Renal pelvis (tissue), 12 donors: ENCODE data around the gene PTPRC. TPM values are rescaled to one million over a fixed set of nuclear protein-coding genes. Genes with fewer than 3 reads are reported as not detected.
A peak's percentile ranks its signal among the peaks of the same experiment; 100 is the strongest.
"Not testable (repeated sequence)": the region's sequence is repeated elsewhere in the genome, so short reads cannot be mapped to it uniquely, and the experiment has no call there.

Experiments
- DNase-seq: peaks from one replicate; pipeline ENCODE4 v3.0.0-alpha.2; 2013
- long read RNA-seq, 16 experiments: transcript quantifications; one replicate each; lab custom pipeline, GENCODE V29; 2026
- polyA plus RNA-seq, 3 donors: library from polyadenylated mRNA; unstranded; fragments of 120-200 nt; gene quantifications; one replicate each; pipeline ENCODE4 v1.2.1, GENCODE V29; 2013; ENCODE audit not compliant: insufficient read length in 3 of 3

The PTPRC gene, protein sequence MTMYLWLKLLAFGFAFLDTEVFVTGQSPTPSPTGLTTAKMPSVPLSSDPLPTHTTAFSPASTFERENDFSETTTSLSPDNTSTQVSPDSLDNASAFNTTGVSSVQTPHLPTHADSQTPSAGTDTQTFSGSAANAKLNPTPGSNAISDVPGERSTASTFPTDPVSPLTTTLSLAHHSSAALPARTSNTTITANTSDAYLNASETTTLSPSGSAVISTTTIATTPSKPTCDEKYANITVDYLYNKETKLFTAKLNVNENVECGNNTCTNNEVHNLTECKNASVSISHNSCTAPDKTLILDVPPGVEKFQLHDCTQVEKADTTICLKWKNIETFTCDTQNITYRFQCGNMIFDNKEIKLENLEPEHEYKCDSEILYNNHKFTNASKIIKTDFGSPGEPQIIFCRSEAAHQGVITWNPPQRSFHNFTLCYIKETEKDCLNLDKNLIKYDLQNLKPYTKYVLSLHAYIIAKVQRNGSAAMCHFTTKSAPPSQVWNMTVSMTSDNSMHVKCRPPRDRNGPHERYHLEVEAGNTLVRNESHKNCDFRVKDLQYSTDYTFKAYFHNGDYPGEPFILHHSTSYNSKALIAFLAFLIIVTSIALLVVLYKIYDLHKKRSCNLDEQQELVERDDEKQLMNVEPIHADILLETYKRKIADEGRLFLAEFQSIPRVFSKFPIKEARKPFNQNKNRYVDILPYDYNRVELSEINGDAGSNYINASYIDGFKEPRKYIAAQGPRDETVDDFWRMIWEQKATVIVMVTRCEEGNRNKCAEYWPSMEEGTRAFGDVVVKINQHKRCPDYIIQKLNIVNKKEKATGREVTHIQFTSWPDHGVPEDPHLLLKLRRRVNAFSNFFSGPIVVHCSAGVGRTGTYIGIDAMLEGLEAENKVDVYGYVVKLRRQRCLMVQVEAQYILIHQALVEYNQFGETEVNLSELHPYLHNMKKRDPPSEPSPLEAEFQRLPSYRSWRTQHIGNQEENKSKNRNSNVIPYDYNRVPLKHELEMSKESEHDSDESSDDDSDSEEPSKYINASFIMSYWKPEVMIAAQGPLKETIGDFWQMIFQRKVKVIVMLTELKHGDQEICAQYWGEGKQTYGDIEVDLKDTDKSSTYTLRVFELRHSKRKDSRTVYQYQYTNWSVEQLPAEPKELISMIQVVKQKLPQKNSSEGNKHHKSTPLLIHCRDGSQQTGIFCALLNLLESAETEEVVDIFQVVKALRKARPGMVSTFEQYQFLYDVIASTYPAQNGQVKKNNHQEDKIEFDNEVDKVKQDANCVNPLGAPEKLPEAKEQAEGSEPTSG (N-terminal part only)
- 1 to 10 TPM; 4.3 to 4.9 (median 4.8) TPM for polyA plus RNA-seq
- long read RNA-seq, donor 1 = 0 reads
- long read RNA-seq, donor 2 = 0 reads
- long read RNA-seq, donor 3 = 0 reads
- long read RNA-seq, donor 4 = 0 reads
- long read RNA-seq, donor 5 = 0 reads
- long read RNA-seq, donor 6, full-length matches to known transcripts = 1 of 1 reads
- long read RNA-seq, donor 6, partial matches to known transcripts = 0 of 1 reads
- long read RNA-seq, donor 6, other reads (novel, unspliced or antisense) = 0 of 1 reads
- long read RNA-seq, donor 7 = 0 reads
- long read RNA-seq, donor 8 = 0 reads
- long read RNA-seq, donor 9 = 0 reads
- long read RNA-seq, donor 10 = 0 reads
- long read RNA-seq, donor 11 = 0 reads
- long read RNA-seq, donor 12, partial matches to known transcripts = 0 of 1 reads
- long read RNA-seq, donor 12, other reads (novel, unspliced or antisense) = 0 of 1 reads
- long read RNA-seq, donor 13 = 0 reads
- long read RNA-seq, donor 14 = 0 reads
- long read RNA-seq, donor 15 = 0 reads
- long read RNA-seq, donor 16 = 0 reads

DNA sequence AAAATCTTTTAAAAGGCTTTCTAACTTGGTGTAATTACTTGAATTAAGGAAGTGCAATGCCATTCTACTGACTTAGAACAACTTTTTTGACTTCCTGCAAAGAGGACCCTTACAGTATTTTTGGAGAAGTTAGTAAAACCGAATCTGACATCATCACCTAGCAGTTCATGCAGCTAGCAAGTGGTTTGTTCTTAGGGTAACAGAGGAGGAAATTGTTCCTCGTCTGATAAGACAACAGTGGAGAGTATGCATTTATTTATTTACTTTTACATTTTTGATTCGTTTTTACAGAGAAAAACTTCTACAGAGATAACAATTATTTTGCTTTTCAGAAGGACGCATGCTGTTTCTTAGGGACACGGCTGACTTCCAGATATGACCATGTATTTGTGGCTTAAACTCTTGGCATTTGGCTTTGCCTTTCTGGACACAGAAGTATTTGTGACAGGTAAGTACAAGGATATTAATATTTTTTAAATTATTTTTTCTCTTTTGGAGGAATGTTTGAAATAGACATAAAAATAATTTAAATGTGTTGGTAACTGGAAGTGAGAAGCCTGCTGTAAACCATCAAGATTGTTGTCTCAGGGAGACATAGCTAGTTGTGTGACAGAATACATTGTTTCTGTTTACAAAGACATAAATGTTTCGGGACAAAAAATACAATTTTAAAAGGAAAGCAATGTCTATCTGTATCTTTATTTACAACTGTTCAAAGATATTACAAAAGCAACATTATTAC, at the start of gene PTPRC:
TSS of gene PTPRC (plus strand) at position 147 of the 742 bp plus-strand sequence. CDS start at position 376, 229 bp downstream.
- DNase-seq = no peak

DNA sequence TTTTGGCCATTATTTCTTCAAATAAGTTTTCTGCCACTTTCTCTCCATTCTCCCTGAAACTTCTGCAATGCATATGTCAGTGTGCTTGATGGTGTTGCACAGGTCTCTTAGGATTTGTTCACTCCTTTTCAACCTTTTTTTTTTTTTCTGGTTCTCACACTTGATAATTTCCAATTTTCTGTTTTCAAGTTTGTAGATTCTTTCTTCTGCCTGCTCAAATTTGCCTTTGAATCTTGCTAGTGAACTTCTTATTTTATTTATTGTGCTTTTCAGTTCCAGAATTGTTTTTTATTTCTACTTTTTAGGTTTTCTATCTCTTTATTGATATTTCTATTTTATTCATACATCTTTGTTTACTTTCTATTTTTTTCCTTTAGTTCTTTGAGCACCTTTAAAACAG, 48.4 kb upstream of the PTPRC start:
- no peak for DNase-seq

DNA sequence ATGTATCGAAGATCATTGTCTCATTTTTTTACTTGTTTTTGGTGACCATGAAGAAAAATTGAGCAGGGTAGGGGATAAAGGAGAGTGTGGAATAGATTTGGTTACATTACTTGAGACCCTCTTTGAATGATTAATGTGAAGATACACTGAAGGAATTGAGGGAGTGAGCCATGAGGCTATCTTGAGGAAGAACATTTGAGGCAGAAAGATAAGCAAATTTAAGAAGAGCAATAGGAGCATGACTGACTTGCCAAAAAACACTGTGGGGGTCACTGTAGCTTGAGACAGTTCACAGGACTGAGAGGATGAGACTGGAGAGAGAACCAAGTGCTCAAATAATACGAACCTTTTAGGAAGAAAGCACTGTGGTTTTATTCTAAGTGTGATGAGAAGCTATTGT, 43.1 kb upstream of the PTPRC start:
- no peak for DNase-seq

DNA sequence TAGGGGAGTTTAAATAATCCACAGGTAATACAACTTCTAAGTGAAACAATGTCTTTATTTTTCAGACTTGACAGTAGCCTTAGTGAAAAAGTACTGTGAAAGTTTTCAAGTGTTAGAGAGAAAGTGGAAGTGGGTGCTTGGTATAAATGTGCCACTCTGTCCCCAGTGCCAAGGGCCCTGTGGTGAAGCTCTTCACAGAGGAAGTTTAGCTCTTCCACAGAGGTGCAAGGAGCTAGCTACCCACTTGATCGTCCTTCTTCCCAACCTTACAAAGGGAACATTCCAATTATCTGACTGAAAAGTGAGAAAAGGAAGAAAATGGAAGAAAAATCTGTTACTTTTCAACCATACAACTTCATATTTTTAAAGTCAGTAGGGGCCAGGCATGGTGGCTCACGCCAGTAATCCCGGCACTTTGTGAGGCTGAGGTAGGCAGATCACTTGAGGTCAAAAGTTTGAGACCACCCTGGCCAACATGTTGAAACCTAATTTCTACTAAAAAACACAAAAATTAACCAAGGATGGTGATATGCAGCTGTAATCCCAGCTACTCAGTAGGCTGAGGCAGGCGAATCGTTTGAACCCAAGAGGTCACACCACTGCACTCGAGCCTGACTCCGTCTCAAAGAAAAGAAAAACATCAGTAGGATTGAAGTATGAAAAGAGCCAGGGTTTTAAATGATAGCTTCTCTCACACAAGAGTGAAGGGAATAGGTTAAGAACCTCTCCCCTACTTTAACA, 41.0 kb upstream of the PTPRC start:
- DNase-seq = no peak

- peak; percentile 21 for DNase-seq
Observed at GRCh38 chr1:198598796-198599321, 40.0 kb upstream of the PTPRC start.

- DNase-seq = no peak
Observed at GRCh38 chr1:198599749-198600148, 39.1 kb upstream of the PTPRC start.

DNA sequence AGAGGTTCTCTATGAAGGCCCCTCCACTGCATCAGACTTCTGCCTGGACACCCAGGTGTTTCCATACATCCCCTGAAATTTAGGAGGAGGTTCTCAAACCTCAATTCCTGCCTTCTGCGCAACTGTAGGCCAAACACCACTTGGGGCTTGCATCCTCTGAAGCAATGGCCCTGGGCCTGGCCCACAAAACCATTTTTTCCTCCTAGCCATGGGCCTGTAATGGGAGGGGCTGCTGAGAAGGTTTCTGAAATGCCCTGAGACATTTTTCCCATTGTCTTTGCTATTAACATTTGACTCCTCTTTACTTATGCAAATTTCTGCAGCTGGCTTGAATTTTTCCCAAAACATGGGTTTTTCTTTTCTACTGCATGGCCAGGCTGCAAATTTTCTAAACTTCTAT, 37.9 kb upstream of the PTPRC start:
- DNase-seq = no peak

DNA sequence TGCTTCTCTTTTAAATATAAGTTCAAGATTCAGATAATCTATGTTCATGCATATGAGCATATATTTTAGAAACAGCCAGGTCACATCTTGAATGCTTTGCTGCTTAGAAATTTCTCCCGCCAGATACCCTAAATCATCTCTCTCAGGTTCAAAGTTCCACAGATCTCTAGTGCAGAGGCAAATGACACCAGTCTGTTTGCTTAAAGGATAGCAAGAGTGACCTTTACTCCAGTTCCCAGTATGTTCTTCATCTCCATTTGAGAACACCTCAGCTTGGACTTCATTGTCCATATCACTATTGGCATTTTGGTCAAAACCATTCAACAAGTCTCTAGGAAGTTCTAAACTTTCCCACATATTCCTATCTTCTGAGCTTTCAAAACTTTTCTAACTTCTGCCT, 37.5 kb upstream of the PTPRC start:
- not testable (repeated sequence) for DNase-seq

GRCh38 chr1:198601936-198602889, 36.6 kb upstream of the PTPRC start:
- DNase-seq = no peak

GRCh38 chr1:198604975-198605374, 33.9 kb upstream of the PTPRC start:
- no peak for DNase-seq

GRCh38 chr1:198605406-198605805, 33.4 kb upstream of the PTPRC start:
- no peak for DNase-seq

DNA sequence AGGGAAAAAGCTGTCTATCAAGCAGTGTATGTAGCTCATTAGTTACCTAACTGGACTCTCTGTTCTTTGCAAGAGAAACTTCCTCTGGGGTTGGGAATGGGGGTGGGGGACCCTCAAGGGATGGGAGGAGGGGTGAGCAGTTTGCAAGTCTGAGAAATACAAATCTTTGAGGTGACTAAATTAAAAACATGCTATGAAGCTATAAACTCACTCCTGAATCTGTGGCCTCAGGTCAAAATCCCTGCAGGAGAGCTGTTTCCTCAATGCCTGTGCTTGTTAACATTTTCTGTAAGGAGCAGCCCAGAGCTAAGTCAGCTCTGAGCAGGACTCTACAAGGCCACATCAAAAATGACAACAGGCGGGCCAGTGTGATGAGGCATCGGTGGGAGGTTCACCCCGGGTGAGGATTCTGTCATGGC, 32.8 kb upstream of the PTPRC start:
- no peak for DNase-seq

- DNase-seq = no peak
Observed at GRCh38 chr1:198607714-198608113, 31.1 kb upstream of the PTPRC start.

DNA sequence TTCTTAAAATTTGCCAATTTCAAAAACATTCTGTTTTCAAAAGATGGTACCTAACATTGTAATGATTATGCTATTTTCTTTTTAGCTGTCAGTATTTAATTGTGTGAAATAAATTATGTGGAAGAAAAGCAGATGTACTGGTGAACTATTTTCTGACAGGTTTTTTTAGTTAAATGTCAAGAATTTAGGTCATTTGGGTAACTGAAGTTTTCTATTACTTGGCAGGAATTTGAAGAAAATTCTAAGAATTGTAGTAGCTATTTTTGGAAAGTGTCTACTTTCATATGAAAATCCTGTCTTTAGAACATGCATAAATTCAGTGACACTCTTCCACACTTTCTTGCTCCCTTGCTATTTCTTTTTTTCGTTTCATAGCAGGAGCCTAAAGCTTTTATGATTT, 28.5 kb upstream of the PTPRC start:
- DNase-seq = no peak

DNA sequence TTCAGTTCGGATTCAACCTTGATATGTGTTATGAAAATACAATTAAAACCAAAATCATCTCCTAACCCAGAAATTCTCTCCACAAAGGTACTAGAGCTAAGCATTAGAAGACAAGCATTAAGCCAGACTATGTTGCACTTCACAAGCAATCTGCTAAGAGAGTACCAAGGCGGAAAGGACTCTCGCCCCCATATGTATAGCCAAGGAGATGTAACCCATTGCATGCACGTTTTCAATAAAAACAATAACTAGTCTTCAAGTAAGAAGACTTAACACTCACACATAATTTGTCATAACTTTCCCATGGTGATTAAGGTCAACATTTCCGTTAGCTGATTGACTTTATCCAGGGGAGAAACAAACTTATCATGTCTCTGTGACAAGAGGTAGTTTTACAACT, 27.6 kb upstream of the PTPRC start:
- DNase-seq = no peak

- DNase-seq = no peak
Observed at GRCh38 chr1:198612471-198613260, 26.2 kb upstream of the PTPRC start.

- DNase-seq = no peak
Observed at GRCh38 chr1:198617406-198617805, 21.4 kb upstream of the PTPRC start.
